Cardiac septum (tissue), 1 donor: ENCODE results near the gene RCOR3. TPM values are rescaled to one million over a fixed set of nuclear protein-coding genes. Genes with fewer than 3 reads are reported as not detected.
"Not testable (repeated sequence)": the region's sequence is repeated elsewhere in the genome, so short reads cannot be mapped to it uniquely, and the experiment has no call there.

Experiments
- DNase-seq: peaks from one replicate; pipeline ENCODE4 v3.0.0-alpha.2; 2020; ENCODE audit warnings: low spot score
- intact Hi-C: fragments of 100-400 bp; cut with DNase I; formaldehyde crosslinking; loops from one replicate; pipeline ENCODE4 v1.14.0; 2022
- long read RNA-seq: library from polyadenylated mRNA; unstranded; transcript quantifications from one replicate; pipeline ENCODE4 v2.0.0, GENCODE V29; 2021
- total RNA-seq: library from RNA; stranded (reverse); fragmentation: NEBNext Ultra II Directional; extraction: Animal tissue kit (Norgen Biotek cat#: 25700); gene quantifications from one replicate; pipeline ENCODE4 v1.2.1, GENCODE V29; 2021
- donor health status: DM: no; HTN: no; CAD: no.

RCOR3 gene
- total RNA-seq, result 58.2 TPM
- long read RNA-seq, transcript RCOR3-203 (12 exons, 2,041 nt), result minor isoform, 12 of 60 reads
- long read RNA-seq, transcript RCOR3-204 (11 exons, 1,827 nt), result major isoform, 19 of 60 reads
- long read RNA-seq, partial matches to known transcripts, result 10 of 60 reads
- long read RNA-seq, other reads (novel, unspliced or antisense), result 17 of 60 reads

GRCh38 chr1:211258756-211259637 lies at the start of gene RCOR3:
TSS of gene RCOR3 (plus strand) at chr1:211259366. CDS start at chr1:211259561, 195 bp downstream.
- DNase-seq, result peak; percentile 96
- intact Hi-C loops, result loop anchor here (5.0 kb wide), 1 partner anchor 48 kb away; no protein-coding TSS in a partner anchor

DNA sequence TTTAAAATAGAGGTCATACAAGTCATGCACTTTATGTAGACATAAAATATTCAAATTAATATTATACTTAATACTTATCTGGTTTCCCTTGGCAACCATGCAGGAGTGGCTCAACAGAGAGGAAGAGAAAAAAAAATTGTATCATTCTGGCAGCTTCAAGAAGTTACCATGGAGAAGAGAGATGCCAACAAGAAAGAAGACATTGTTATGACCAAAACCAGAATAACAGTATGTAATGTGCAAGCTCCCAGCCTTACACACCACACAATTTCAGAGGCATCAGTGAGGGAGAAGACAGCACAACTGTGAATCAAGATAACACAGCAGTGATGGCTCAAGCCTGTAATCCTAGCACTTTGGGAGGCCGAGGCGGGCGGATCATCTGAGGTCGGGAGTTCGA lies 49.1 kb upstream of the RCOR3 start:
- no peak for DNase-seq
- intact Hi-C loops, result no loop called here

DNA sequence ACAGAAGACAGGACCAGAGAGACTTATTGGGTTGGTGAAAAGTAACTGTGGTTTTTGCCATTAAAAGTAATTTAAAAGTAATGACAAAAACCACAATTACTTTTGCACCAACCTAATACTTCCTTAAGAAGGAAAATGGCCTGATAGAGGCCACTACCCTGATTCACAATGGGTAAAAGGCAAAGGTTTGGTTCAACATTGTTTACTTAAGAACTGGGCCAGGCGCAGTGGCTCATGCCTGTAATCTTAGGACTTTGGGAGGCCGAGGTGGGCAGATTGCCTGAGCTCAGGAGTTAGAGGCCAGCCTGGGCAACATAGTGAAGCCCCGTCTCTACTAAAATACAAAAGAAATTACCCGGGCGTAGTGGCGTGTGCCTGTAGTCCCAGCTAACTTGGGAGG lies 48.2 kb upstream of the RCOR3 start:
- intact Hi-C loops, result no loop called here
- DNase-seq, result no peak

GRCh38 chr1:211213702-211214101 lies 45.5 kb upstream of the RCOR3 start:
- intact Hi-C loops, result no loop called here
- no peak for DNase-seq

GRCh38 chr1:211215577-211215976 lies 43.6 kb upstream of the RCOR3 start:
- no peak for DNase-seq
- intact Hi-C loops, result no loop called here

DNA sequence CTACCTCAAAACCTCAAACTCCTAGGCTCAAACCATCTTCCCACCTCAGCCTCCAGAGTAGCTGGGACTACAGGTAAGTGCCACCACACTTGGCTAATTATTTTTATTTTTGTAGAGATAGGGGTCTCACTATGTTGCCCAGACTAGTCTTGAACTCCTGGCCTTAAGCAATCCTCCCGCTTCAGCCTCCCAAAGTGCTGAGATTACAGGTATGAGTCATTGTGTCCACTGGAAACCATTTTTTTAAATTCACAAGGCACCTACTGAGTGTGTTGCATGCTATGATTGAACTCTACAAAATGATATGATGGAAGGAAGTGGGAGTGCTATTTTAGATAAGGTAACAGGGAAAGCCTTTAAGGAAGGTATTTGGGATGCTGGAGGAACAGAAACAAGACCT lies 41.8 kb upstream of the RCOR3 start:
- intact Hi-C loops, result no loop called here
- no peak for DNase-seq

DNA sequence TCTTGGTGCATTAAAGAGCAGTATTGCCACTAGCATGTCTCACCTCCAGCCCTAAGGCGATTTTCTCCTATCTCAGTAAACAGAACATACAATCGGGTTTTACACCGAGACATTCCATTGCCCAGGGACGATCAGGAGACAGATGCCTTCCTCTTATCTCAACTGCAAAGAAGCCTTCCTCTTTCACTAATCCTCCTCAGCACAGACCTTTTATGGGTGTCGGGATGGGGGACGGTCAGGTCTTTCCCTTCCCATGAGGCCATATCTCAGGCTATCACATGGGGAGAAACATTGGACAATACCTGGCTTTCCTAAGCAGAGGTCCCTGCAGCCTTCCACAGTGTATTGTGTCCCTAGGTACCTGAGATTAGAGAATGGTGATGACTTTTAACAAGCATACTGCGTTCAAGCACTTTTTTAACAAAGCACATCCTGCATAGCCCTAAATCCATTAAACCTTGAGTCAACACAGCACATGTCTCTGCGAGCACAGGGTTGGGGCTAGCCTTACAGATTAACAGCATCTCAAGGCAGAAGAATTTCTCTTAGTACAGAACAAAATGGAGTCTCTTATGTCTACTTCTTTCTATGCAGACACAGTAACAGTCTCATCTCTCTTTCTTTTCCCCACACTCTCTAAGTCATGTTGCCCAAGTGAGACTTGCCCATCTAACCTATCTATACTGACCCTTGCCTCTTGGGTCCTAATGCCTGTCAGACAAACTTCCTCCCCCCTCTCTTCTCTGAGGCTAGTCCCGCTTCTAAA lies 36.5 kb upstream of the RCOR3 start:
- DNase-seq, result not testable (repeated sequence)

DNA sequence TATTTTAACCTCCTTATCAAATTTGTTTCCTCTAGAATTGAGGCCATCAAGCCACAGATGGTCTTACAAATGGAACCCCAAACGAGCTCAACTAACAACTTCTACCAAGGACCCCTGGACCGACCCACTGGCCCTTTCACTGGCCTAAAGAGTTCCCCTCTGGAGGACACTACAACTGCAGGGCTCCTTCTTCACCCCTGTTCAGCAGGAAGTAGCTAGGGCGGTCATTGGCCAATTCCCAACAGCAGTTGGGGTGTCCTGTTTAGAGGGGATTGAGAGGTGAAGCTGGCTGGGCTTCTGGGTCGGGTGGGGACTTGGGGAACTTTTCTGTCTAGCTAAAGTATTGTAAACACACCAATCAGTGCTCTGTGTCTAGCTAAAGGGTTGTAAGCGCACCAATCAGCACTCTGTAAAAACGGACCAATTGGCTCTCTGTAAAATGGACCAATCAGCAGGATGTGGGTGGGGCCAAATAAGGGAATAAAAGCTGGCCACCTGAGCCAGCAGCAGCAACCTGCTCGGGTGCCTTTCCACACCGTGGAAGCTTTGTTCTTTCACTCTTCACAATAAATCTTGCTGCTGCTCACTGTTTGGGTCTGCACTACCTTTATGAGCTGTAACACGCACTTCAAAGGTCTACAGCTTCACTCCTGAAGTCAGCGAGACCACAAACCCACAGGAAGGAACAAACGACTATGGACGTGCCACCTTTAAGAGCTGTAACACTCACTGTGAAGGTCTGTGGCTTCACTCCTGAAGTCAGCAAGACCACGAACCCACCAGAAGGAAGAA lies 30.4 kb upstream of the RCOR3 start:
- intact Hi-C loops, DNase-seq: not testable (repeated sequence)

More for the DNA sequence above, 36.5 kb upstream of the RCOR3 start:
- intact Hi-C loops, result not testable (repeated sequence)

GRCh38 chr1:211229365-211229759 lies 29.8 kb upstream of the RCOR3 start:
- no peak for DNase-seq
- intact Hi-C loops, result no loop called here

DNA sequence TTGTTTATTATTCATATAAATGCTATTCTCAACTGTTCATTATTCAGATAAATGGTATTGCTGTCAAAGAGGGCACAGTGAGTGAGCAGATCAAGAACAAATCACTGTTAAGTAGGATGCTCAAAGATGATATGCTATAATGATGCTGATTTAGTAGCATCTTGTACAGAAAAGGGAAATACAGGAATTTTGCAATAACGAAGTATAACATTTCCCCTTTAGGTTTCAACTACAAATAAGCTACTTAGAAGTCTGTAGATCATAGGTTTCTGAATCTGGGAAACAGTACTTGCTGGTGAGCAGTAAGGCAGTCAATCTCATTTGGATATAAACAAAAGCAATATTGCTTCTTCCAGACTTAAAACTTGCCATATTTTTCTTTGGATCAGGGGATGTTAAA lies 27.3 kb upstream of the RCOR3 start:
- intact Hi-C loops, result no loop called here
- no peak for DNase-seq

DNA sequence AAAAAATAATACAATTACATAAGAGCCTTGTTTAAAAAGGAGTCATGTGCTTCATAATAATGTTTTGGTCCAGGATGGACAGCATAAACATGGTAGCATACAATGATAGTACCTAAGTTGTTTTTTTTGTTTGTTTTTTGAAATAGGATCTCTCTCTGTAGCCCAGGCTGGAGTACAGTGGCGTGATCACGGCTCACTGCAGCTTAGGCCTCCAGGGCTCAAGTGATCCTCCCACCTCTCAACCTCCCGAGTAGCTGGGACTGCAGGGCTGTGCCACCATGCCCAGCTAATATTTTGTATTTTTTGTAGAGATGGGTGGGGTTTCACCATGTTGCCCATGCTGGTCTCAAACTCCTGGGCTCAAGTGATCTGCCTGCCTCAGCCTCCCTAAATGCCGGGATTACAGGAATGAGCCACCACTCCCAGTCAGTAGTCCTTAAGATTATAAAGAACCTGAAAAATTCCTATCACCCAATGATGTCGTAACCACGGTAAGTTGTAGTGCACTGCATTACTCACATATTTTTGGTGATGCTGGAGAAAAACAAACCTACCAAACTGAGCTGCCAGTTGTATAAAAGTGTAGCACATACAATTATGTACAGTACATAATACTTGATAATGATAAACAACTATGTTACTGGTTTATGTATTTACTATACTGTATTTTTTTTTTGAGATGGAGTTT lies 22.4 kb upstream of the RCOR3 start:
- intact Hi-C loops, result no loop called here
- DNase-seq, result no peak

- DNase-seq, result no peak
Measured at GRCh38 chr1:211237579-211237978, 21.6 kb upstream of the RCOR3 start.

GRCh38 chr1:211240567-211240966 lies 18.6 kb upstream of the RCOR3 start:
- DNase-seq, intact Hi-C loops: not testable (repeated sequence)

More at GRCh38 chr1:211237579-211237978, 21.6 kb upstream of the RCOR3 start:
- intact Hi-C loops, result no loop called here

DNA sequence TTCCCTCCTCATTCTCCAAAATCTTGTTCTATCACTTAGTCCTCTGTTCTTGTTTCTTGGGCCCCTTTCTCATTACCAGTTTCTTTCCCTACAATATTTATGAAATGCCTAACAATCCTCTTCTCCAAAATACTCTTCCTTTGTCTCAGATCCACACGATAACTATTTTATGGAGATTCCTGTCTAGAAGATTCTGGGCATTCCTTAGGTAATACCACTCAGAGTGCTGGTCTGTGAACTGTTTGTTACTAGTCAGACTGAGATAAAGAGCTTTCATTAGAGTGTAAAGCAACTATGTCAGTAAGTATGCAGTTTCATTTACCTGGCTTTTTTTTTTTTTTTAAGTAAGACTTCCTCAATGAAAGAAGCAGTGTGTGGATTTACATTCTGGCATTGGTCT lies 18.1 kb upstream of the RCOR3 start:
- intact Hi-C loops, result no loop called here
- no peak for DNase-seq

- DNase-seq, intact Hi-C loops: not testable (repeated sequence)
Measured at GRCh38 chr1:211243639-211244038, 15.5 kb upstream of the RCOR3 start.

- intact Hi-C loops, DNase-seq: not testable (repeated sequence)
Measured at GRCh38 chr1:211246583-211246982, 12.6 kb upstream of the RCOR3 start.

- DNase-seq, result no peak
- intact Hi-C loops, result no loop called here
Measured at GRCh38 chr1:211247921-211248320, 11.2 kb upstream of the RCOR3 start.

DNA sequence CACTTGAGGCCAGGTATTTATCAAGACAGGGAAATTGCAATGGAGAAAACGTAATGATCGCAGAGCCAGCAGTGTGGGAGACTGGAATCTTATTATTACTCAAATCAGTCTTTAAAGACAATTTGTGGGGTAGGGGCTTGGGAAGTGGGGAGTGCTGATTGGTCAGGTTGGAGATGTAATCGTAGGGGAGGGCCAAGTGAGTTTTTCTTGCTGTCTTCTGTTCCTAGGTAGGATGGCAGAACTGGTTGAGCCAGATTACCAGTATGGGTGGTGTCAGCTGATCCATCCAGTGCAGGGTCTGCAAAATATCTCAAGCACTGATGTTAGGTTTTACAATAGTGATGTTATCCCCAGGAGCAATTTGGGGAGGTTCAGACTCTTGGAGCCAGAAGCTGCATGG lies 9.6 kb upstream of the RCOR3 start:
- DNase-seq, intact Hi-C loops: not testable (repeated sequence)

- intact Hi-C loops, result loop anchor here (5.0 kb wide), 1 partner anchor 49 kb away; no protein-coding TSS in a partner anchor
- DNase-seq, result no peak
Measured at GRCh38 chr1:211257826-211258225, 1.3 kb upstream of the RCOR3 start.
